Measurements from ENCODE around the gene KRTAP5-2.

- no peak for TF ChIP-seq EZH2phosphoT487 (IDR thresholded peaks at IDR 0.05; ENCODE audit: insufficient read depth, low read depth)
- no peak for TF ChIP-seq EZH2 (IDR thresholded peaks at IDR 0.05; ENCODE audit: insufficient read depth, poor library complexity, severe bottlenecking)
Observed at GRCh38 chr11:1557904-1558774, 40.0 kb downstream of the KRTAP5-2 start.
